SK-N-SH treated with all-trans-retinoic acid at 6 μM for 48 hours (cell line): ENCODE data around the gene CCT3.

Experiments used
- ARNTL ChIP-seq: fragments of 450-650 bp; formaldehyde crosslinking; IDR thresholded peaks from 2 replicates; pipeline ENCODE4 v1.5.0; 2020; ENCODE audit warnings: low read depth, mild to moderate bottlenecking, moderate library complexity, borderline replicate concordance
- ESRRG ChIP-seq: fragments of 250-450 bp; sonication (Bioruptor Pico); IDR thresholded peaks from 2 replicates; pipeline ENCODE4 v1.6.1; 2021; ENCODE audit warnings: mild to moderate bottlenecking
- OSR1 ChIP-seq: fragments of 250-450 bp; sonication (Bioruptor Pico); IDR thresholded peaks from 2 replicates; pipeline ENCODE4 v1.8.0; 2022; ENCODE audit warnings: moderate library complexity, mild to moderate bottlenecking, inconsistent platforms
- RARB ChIP-seq: fragments of 250-450 bp; sonication (Bioruptor Pico); IDR thresholded peaks from 2 replicates; pipeline ENCODE4 v1.8.0; 2021; ENCODE audit warnings: mild to moderate bottlenecking, moderate library complexity
- TOX ChIP-seq: fragments of 250-450 bp; sonication (Bioruptor Pico); IDR thresholded peaks from 2 replicates; pipeline ENCODE4 v1.8.0; 2021; ENCODE audit warnings: mild to moderate bottlenecking, moderate library complexity, borderline replicate concordance
- ZNF565 ChIP-seq: fragments of 450-650 bp; formaldehyde crosslinking; conservative IDR thresholded peaks from 2 replicates; pipeline ENCODE4 v1.5.0; 2020; ENCODE audit warnings: low read depth, mild to moderate bottlenecking, moderate library complexity
- TF ChIP-seq, protein P1 (sequence below): fragments of 250-450 bp; sonication (Bioruptor Pico); IDR thresholded peaks from 2 replicates; pipeline ENCODE4 v1.8.0; 2020; ENCODE audit warnings: mild to moderate bottlenecking, moderate library complexity, borderline replicate concordance

DNA sequence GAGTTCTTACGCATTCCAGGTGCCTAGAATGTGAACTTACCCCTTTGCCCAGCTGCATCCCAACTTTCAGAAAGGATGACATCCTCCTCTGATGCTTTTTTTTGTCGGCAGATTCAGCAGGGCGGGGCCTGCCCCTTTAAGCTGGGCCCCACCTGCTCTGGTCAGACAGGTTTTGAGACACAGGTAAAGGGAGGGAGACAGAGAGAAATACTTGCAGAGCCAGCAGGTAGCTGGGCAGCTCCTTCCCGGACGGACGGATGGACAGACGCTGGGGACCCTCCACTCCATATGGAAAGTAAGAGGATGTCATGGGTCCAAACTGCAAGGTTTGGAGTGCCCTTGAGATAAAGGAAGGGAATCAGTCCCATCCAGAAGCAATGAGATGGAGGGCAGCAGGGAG is 54.0 kb downstream of the CCT3 start, which contains the start of gene TMEM79:
- TF ChIP-seq ARNTL (no peak), ESRRG (CRISPR knock-in tag) (no peak), TOX (no peak), ZNF565 (CRISPR knock-in tag) (no peak), OSR1 (CRISPR knock-in tag) (no peak), RARB (CRISPR knock-in tag) (no peak)
- TF ChIP-seq, protein P1, sequence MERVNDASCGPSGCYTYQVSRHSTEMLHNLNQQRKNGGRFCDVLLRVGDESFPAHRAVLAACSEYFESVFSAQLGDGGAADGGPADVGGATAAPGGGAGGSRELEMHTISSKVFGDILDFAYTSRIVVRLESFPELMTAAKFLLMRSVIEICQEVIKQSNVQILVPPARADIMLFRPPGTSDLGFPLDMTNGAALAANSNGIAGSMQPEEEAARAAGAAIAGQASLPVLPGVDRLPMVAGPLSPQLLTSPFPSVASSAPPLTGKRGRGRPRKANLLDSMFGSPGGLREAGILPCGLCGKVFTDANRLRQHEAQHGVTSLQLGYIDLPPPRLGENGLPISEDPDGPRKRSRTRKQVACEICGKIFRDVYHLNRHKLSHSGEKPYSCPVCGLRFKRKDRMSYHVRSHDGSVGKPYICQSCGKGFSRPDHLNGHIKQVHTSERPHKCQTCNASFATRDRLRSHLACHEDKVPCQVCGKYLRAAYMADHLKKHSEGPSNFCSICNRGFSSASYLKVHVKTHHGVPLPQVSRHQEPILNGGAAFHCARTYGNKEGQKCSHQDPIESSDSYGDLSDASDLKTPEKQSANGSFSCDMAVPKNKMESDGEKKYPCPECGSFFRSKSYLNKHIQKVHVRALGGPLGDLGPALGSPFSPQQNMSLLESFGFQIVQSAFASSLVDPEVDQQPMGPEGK (CRISPR knock-in tag) = no peak
